Neural progenitor cell (in vitro differentiated cells): ENCODE measurements around the gene MAGEA6. TPM values are rescaled to one million over a fixed set of nuclear protein-coding genes. Genes with fewer than 3 reads are reported as not detected.
A peak's percentile ranks its signal among the peaks of the same experiment; 100 is the strongest.

Experiments used
- DNase-seq: peaks from one replicate; pipeline ENCODE4 v3.0.0-alpha.2; 2016; ENCODE audit warnings: low spot score
- H2AFZ ChIP-seq: fragments of 200-600 bp; sonication (generic); replicated peaks from 2 replicates; pipeline ENCODE4 v1.6.1; 2016; ENCODE audit warnings: antibody characterized with exemption
- H3F3A ChIP-seq: fragments of 200-600 bp; sonication (generic); 2 replicates; pipeline ENCODE4 v1.6.1; 2016; ENCODE audit warnings: antibody characterized with exemption, low read depth
- H3K27ac ChIP-seq: fragments of 200-600 bp; sonication (generic); 2 replicates; pipeline ENCODE4 v1.5.1; 2016; ENCODE audit warnings: mild to moderate bottlenecking
- H3K27me3 ChIP-seq: fragments of 200-600 bp; sonication (generic); 2 replicates; pipeline ENCODE4 v1.6.1; 2016; ENCODE audit warnings: mild to moderate bottlenecking, moderate library complexity
- H3K36me3 ChIP-seq: fragments of 200-600 bp; sonication (generic); 2 replicates; pipeline ENCODE4 v1.5.1; 2016
- H3K4me1 ChIP-seq: fragments of 200-600 bp; sonication (generic); 2 replicates; pipeline ENCODE4 v1.6.1; 2016; ENCODE audit warnings: mixed run types
- H3K4me2 ChIP-seq: fragments of 200-600 bp; sonication (generic); 2 replicates; pipeline ENCODE4 v1.6.1; 2016
- H3K4me3 ChIP-seq: fragments of 200-600 bp; sonication (generic); 2 replicates; pipeline ENCODE4 v1.5.1; 2016
- H3K79me2 ChIP-seq: fragments of 200-600 bp; sonication (generic); 2 replicates; pipeline ENCODE4 v1.6.1; 2016; ENCODE audit warnings: low read depth
- H3K9ac ChIP-seq: fragments of 200-600 bp; sonication (generic); 2 replicates; pipeline ENCODE4 v1.6.1; 2016
- H3K9me3 ChIP-seq: fragments of 200-600 bp; sonication (generic); 2 replicates; pipeline ENCODE4 v1.5.1; 2016; ENCODE audit warnings: low read depth
- H4K20me1 ChIP-seq: fragments of 200-600 bp; sonication (generic); 2 replicates; pipeline ENCODE4 v1.6.1; 2016; ENCODE audit warnings: low read depth
- H3K27ac Mint-ChIP-seq: 3 replicates; pipeline ENCODE4 v1.8.0; 2021; ENCODE audit warnings: mixed read lengths
- H3K27me3 Mint-ChIP-seq: 2 replicates; pipeline ENCODE4 v1.8.0; 2022; ENCODE audit warnings: low read depth, mild to moderate bottlenecking, inconsistent platforms, moderate library complexity, mixed read lengths; ENCODE audit not compliant: insufficient read depth
- H3K36me3 Mint-ChIP-seq: 3 replicates; pipeline ENCODE4 v1.8.0; 2021; ENCODE audit warnings: mixed read lengths
- H3K4me1 Mint-ChIP-seq: 3 replicates; pipeline ENCODE4 v1.8.0; 2021; ENCODE audit warnings: mixed read lengths
- H3K4me3 Mint-ChIP-seq: 3 replicates; pipeline ENCODE4 v1.8.0; 2021; ENCODE audit warnings: mild to moderate bottlenecking, moderate library complexity, mixed read lengths
- H3K9me3 Mint-ChIP-seq: 3 replicates; pipeline ENCODE4 v1.8.0; 2020; ENCODE audit warnings: mixed read lengths
- CTCF ChIP-seq: fragments of 200-600 bp; sonication (generic); IDR thresholded peaks from 2 replicates; pipeline ENCODE4 v1.5.1; 2017; ENCODE audit warnings: antibody characterized with exemption, mild to moderate bottlenecking
- EZH2 ChIP-seq: fragments of 200-600 bp; sonication (generic); IDR thresholded peaks from 2 replicates; pipeline ENCODE4 v1.6.1; 2017; ENCODE audit warnings: antibody characterized with exemption, mild to moderate bottlenecking, moderate library complexity
- EZH2phosphoT487 ChIP-seq: fragments of 200-600 bp; sonication (generic); IDR thresholded peaks from 2 replicates; pipeline ENCODE4 v1.6.1; 2017; ENCODE audit warnings: antibody characterized with exemption
- total RNA-seq: library from RNA; depleted of rRNA; stranded (reverse); fragments of >200 nt; gene quantifications from 2 replicates; pipeline ENCODE4 v1.2.3, GENCODE V29; 2015; ENCODE audit warnings: low replicate concordance

The MAGEA6 gene
- total RNA-seq, 1 donor from 2014 or later: not detected

- no peak overlapping the region for H3K9ac ChIP-seq
- Mint-ChIP-seq H3K4me3 (no peak overlapping the region), H3K27me3 (no peaks in the 10 kb centered on the region), H3K9me3 (no peaks in the 10 kb centered on the region), H3K4me1 (peaks cover 6% of the 10 kb centered on the region), H3K27ac (no peak overlapping the region), H3K36me3 (no peaks in the 10 kb centered on the region)
- DNase-seq: no peak
- TF ChIP-seq CTCF: no peak
- TF ChIP-seq EZH2: no peak
- no peak for TF ChIP-seq EZH2phosphoT487
- H3K36me3 ChIP-seq: no peaks in the 10 kb centered on the region
- no peaks in the 10 kb centered on the region for H3K79me2 ChIP-seq
- H3K9me3 ChIP-seq: no peaks in the 10 kb centered on the region
- no peak overlapping the region for H2AFZ ChIP-seq
- H3K4me2 ChIP-seq: no peak overlapping the region
- no peak overlapping the region for H3K27ac ChIP-seq
- H3K4me1 ChIP-seq: no peaks in the 10 kb centered on the region
- H3F3A ChIP-seq: no peaks in the 10 kb centered on the region
- H3K27me3 ChIP-seq: no peaks in the 10 kb centered on the region
- no peaks in the 10 kb centered on the region for H4K20me1 ChIP-seq
- H3K4me3 ChIP-seq: no peak overlapping the region
These were observed 44.6 kb upstream of the MAGEA6 start for GRCh38 chrX:152814048-152814447.

- Mint-ChIP-seq H3K27me3 (no peaks in the 10 kb centered on the region), H3K9me3 (no peaks in the 10 kb centered on the region)
These were observed 43.7 kb upstream of the MAGEA6 start for GRCh38 chrX:152813206-152813605.

GRCh38 chrX:152810403-152810802 is 40.9 kb upstream of the MAGEA6 start:
- H3K4me1 ChIP-seq: no peaks in the 10 kb centered on the region
- peaks cover 6% of the 10 kb centered on the region for H3K4me1 Mint-ChIP-seq
- no peaks in the 10 kb centered on the region for H3K27me3 Mint-ChIP-seq
- no peak overlapping the region for H3K4me3 Mint-ChIP-seq
- H3K27me3 ChIP-seq: no peaks in the 10 kb centered on the region
- H3K9me3 Mint-ChIP-seq: no peaks in the 10 kb centered on the region
- DNase-seq: peak; percentile 42
- H3F3A ChIP-seq: no peaks in the 10 kb centered on the region
- no peak overlapping the region for H3K4me3 ChIP-seq
- H3K9me3 ChIP-seq: no peaks in the 10 kb centered on the region
- no peak overlapping the region for H3K4me2 ChIP-seq
- H2AFZ ChIP-seq: no peak overlapping the region
- no peak overlapping the region for H3K9ac ChIP-seq
- no peaks in the 10 kb centered on the region for H4K20me1 ChIP-seq
- no peaks in the 10 kb centered on the region for H3K36me3 Mint-ChIP-seq
- H3K36me3 ChIP-seq: no peaks in the 10 kb centered on the region
- H3K27ac Mint-ChIP-seq: peak overlapping the region; percentile 30
- no peak overlapping the region for H3K27ac ChIP-seq
- TF ChIP-seq EZH2 (no peak), CTCF (no peak), EZH2phosphoT487 (no peak)
- no peaks in the 10 kb centered on the region for H3K79me2 ChIP-seq

More at GRCh38 chrX:152813206-152813605, 43.7 kb upstream of the MAGEA6 start:
- H3K9me3 ChIP-seq: no peaks in the 10 kb centered on the region
- H2AFZ ChIP-seq: no peak overlapping the region
- no peak overlapping the region for H3K4me3 ChIP-seq
- no peaks in the 10 kb centered on the region for H4K20me1 ChIP-seq
- H3K36me3 Mint-ChIP-seq: no peaks in the 10 kb centered on the region
- no peaks in the 10 kb centered on the region for H3F3A ChIP-seq
- no peaks in the 10 kb centered on the region for H3K27me3 ChIP-seq
- no peaks in the 10 kb centered on the region for H3K79me2 ChIP-seq
- no peak overlapping the region for H3K9ac ChIP-seq
- H3K27ac Mint-ChIP-seq: no peak overlapping the region
- TF ChIP-seq EZH2 (no peak), EZH2phosphoT487 (no peak), CTCF (no peak)
- peaks cover 6% of the 10 kb centered on the region for H3K4me1 Mint-ChIP-seq
- H3K4me2 ChIP-seq: no peak overlapping the region
- no peaks in the 10 kb centered on the region for H3K4me1 ChIP-seq
- H3K4me3 Mint-ChIP-seq: no peak overlapping the region
- no peak for DNase-seq
- no peak overlapping the region for H3K27ac ChIP-seq
- no peaks in the 10 kb centered on the region for H3K36me3 ChIP-seq
